Measurements from ENCODE around the gene ALDH1A1.

Gene ALDH1A1

DNA sequence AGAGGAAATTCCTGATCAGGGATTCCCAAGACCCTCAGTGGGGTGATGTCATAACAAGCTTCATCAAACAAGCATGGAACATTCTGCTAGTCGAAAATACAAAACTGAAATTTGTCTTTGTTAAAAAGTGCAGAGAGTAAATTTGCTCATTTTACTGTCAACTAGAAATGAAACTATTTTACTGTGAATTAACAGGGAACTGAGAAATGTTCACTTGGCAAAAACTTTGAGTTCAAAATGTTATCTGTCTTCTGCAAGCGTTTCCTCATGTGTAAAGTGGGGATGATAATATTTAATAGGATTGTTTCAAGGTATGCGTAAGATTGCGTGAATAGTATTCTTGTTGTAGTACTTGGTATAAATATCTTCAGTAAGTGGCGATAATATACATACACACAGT, 45.4 kb downstream of the ALDH1A1 start:
- TF ChIP-seq ZFP3 (CRISPR knock-in tag; IDR thresholded peaks at IDR 0.05) (no peak), CSDC2 (CRISPR knock-in tag; IDR thresholded peaks at IDR 0.05) (no peak), BACH2 (CRISPR knock-in tag; IDR thresholded peaks at IDR 0.05; ENCODE audit: borderline replicate concordance) (no peak), GLIS3 (CRISPR knock-in tag; IDR thresholded peaks at IDR 0.05) (no peak), ISL1 (CRISPR knock-in tag; IDR thresholded peaks at IDR 0.05) (no peak), SNAI2 (CRISPR knock-in tag; IDR thresholded peaks at IDR 0.05) (no peak), TCF4 (CRISPR knock-in tag; IDR thresholded peaks at IDR 0.05; ENCODE audit: borderline replicate concordance) (no peak), OSR1 (CRISPR knock-in tag; IDR thresholded peaks at IDR 0.05) (no peak), ZNF70 (CRISPR knock-in tag; IDR thresholded peaks at IDR 0.05) (no peak), ZFP30 (CRISPR knock-in tag; IDR thresholded peaks at IDR 0.05) (no peak), ZNF8 (CRISPR knock-in tag; IDR thresholded peaks at IDR 0.05) (no peak), RARB (CRISPR knock-in tag; IDR thresholded peaks at IDR 0.05) (no peak), ESRRG (CRISPR knock-in tag; IDR thresholded peaks at IDR 0.05) (no peak), ZNF565 (CRISPR knock-in tag; conservative IDR thresholded peaks at IDR 0.05; ENCODE audit: low read depth) (no peak), PPARA (CRISPR knock-in tag; IDR thresholded peaks at IDR 0.05; ENCODE audit: borderline replicate concordance) (no peak)
- TF ChIP-seq, protein P1, sequence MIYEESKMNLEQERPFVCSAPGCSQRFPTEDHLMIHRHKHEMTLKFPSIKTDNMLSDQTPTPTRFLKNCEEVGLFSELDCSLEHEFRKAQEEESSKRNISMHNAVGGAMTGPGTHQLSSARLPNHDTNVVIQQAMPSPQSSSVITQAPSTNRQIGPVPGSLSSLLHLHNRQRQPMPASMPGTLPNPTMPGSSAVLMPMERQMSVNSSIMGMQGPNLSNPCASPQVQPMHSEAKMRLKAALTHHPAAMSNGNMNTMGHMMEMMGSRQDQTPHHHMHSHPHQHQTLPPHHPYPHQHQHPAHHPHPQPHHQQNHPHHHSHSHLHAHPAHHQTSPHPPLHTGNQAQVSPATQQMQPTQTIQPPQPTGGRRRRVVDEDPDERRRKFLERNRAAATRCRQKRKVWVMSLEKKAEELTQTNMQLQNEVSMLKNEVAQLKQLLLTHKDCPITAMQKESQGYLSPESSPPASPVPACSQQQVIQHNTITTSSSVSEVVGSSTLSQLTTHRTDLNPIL (CRISPR knock-in tag; IDR thresholded peaks at IDR 0.05; ENCODE audit: low read depth) = no peak
- TF ChIP-seq, protein P2, sequence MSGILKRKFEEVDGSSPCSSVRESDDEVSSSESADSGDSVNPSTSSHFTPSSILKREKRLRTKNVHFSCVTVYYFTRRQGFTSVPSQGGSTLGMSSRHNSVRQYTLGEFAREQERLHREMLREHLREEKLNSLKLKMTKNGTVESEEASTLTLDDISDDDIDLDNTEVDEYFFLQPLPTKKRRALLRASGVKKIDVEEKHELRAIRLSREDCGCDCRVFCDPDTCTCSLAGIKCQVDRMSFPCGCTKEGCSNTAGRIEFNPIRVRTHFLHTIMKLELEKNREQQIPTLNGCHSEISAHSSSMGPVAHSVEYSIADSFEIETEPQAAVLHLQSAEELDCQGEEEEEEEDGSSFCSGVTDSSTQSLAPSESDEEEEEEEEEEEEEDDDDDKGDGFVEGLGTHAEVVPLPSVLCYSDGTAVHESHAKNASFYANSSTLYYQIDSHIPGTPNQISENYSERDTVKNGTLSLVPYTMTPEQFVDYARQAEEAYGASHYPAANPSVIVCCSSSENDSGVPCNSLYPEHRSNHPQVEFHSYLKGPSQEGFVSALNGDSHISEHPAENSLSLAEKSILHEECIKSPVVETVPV (CRISPR knock-in tag; IDR thresholded peaks at IDR 0.05) = no peak
- TF ChIP-seq, protein P3, sequence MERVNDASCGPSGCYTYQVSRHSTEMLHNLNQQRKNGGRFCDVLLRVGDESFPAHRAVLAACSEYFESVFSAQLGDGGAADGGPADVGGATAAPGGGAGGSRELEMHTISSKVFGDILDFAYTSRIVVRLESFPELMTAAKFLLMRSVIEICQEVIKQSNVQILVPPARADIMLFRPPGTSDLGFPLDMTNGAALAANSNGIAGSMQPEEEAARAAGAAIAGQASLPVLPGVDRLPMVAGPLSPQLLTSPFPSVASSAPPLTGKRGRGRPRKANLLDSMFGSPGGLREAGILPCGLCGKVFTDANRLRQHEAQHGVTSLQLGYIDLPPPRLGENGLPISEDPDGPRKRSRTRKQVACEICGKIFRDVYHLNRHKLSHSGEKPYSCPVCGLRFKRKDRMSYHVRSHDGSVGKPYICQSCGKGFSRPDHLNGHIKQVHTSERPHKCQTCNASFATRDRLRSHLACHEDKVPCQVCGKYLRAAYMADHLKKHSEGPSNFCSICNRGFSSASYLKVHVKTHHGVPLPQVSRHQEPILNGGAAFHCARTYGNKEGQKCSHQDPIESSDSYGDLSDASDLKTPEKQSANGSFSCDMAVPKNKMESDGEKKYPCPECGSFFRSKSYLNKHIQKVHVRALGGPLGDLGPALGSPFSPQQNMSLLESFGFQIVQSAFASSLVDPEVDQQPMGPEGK (CRISPR knock-in tag; IDR thresholded peaks at IDR 0.05; ENCODE audit: borderline replicate concordance) = no peak
- no peak for ATAC-seq

DNA sequence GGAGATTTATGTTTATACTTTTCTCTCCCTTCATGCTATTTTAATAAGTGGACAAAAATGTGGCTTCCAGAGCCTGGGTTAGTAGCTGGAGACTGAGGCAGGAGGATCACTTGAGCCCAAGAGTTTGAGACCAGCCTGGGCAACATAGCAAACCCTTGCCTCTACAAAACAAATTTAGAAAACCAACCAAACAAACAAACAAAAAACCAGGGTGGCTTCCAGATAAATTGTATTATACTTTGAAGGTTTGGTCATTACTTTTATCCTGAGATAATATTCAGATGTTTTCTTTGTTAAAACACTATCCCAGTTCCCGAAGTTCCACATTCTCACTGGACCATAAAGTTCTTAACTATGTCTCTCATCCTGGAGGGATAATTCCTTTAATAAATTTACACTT, 46.0 kb downstream of the ALDH1A1 start:
- TF ChIP-seq, protein P1 (CRISPR knock-in tag; IDR thresholded peaks at IDR 0.05; ENCODE audit: low read depth) = no peak
- TF ChIP-seq, protein P3 (CRISPR knock-in tag; IDR thresholded peaks at IDR 0.05; ENCODE audit: borderline replicate concordance) = no peak
- TF ChIP-seq ZNF565 (CRISPR knock-in tag; conservative IDR thresholded peaks at IDR 0.05; ENCODE audit: low read depth) (no peak), ESRRG (CRISPR knock-in tag; IDR thresholded peaks at IDR 0.05) (no peak), GLIS3 (CRISPR knock-in tag; IDR thresholded peaks at IDR 0.05) (no peak), CSDC2 (CRISPR knock-in tag; IDR thresholded peaks at IDR 0.05) (no peak), OSR1 (CRISPR knock-in tag; IDR thresholded peaks at IDR 0.05) (no peak), ZFP3 (CRISPR knock-in tag; IDR thresholded peaks at IDR 0.05) (no peak)
- TF ChIP-seq, protein P4, sequence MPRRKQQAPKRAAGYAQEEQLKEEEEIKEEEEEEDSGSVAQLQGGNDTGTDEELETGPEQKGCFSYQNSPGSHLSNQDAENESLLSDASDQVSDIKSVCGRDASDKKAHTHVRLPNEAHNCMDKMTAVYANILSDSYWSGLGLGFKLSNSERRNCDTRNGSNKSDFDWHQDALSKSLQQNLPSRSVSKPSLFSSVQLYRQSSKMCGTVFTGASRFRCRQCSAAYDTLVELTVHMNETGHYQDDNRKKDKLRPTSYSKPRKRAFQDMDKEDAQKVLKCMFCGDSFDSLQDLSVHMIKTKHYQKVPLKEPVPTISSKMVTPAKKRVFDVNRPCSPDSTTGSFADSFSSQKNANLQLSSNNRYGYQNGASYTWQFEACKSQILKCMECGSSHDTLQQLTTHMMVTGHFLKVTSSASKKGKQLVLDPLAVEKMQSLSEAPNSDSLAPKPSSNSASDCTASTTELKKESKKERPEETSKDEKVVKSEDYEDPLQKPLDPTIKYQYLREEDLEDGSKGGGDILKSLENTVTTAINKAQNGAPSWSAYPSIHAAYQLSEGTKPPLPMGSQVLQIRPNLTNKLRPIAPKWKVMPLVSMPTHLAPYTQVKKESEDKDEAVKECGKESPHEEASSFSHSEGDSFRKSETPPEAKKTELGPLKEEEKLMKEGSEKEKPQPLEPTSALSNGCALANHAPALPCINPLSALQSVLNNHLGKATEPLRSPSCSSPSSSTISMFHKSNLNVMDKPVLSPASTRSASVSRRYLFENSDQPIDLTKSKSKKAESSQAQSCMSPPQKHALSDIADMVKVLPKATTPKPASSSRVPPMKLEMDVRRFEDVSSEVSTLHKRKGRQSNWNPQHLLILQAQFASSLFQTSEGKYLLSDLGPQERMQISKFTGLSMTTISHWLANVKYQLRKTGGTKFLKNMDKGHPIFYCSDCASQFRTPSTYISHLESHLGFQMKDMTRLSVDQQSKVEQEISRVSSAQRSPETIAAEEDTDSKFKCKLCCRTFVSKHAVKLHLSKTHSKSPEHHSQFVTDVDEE (CRISPR knock-in tag; IDR thresholded peaks at IDR 0.05) = no peak
- TF ChIP-seq, protein P2 (CRISPR knock-in tag; IDR thresholded peaks at IDR 0.05) = no peak
- ATAC-seq = no peak
